COR-L47 (cell line): ENCODE data around the gene PTPRK.

Experiments used
- DNase-seq: peaks from one replicate; lab custom pipeline; 2025; lab: John Stamatoyannopoulos, UW

Gene PTPRK

DNA sequence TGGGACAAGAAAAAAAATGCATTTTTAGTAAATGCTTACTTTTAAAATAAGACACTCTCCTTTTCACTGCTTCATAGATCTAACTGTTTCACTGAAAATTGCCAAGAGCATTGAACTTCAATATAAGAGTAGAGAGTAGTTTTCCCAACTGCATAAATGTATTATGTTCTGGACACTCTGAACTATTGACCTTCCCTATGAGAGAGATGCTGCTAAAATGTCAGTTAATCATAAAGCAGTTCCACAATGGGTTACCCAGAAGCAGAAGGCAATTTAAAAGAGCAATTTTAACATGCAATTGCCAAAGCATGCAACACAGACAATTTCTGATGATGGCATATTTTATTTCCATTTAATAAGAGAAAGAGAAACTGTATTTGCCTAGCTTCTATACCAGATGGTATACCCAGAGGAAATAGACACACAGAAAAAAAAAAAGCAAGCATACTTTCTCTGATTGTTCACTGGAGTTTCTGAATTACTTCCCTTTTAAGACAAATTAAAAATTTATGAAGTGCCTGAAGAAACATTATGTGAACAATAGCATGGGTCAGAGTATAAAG, 340.4 kb downstream of the PTPRK start:
- DNase-seq: no peak

DNA sequence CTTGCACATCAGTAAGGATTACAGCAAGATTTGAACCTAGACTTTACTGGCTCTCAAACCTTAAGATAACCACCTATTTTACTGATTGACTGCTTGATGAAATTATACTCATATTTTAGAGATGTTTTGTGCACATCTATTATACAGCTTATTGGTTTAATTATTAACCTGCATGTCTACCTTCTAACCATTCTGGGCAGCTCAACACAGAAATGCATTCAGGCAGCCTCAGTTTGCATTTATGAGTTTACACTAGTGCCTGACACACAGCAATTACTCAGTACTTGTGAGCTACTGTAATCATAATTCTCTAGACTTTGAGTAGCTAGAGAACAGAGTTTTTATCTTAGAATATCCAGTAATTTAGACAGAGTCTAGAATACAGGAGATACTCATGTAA, 345.7 kb downstream of the PTPRK start:
- no peak for DNase-seq

DNA sequence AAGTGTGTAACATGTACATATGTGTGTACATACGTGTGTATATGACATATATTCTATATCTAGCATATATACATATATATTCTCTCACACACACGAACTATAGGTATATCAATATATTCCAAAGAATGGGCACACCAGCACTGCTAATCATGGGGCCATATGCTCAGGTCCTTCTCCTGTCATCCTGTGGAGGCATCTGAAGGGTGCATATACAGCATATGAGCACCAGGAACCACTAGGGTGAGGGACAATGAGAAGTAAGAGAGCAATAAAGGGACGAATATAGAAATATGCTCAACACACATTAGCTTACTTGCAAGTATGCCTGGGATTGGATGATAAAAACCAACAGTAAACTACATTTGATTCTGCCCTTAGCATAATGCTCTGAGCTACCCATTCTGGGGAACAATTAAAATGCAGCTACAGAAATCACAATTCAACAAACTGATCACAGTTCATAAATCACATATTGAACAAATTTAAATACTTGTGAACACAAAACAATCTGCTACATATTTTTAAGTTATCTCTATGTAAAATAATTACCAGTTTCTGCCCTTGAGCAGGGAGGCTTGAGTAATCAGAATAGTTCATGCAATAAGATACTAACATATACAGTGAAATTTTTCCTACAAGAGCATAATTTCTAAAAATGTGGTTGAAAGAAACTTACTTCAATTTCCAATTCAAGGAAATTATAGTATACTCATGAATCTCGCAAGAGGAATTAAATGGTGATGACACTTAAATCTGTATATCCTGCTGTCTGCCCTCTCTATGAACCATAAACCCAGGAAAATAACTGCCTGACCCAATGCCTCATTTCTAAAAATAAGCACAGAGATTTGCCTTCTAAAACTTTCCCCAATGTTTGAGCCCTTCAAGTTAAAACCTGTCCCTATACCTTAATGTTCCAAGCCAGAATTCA, 347.4 kb downstream of the PTPRK start:
- no peak for DNase-seq

DNA sequence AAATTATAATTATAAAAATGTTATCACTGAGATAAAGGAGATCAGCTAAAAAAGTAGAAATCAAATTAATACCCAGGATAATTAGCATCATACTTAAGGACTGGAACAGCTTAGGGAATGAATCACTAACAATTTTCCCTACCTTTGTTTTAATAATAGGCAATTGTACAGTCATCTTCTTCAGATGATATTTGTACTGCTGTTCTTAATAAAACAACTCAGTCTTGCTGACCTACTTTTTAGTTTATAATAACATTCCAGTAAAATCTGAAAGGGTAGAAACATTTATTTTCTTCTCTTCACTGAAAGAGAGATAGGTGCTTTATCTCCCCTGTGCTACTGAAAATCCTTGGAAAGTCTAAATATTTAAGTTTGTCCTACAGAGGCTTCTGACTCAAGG, 348.3 kb downstream of the PTPRK start:
- DNase-seq: no peak

DNA sequence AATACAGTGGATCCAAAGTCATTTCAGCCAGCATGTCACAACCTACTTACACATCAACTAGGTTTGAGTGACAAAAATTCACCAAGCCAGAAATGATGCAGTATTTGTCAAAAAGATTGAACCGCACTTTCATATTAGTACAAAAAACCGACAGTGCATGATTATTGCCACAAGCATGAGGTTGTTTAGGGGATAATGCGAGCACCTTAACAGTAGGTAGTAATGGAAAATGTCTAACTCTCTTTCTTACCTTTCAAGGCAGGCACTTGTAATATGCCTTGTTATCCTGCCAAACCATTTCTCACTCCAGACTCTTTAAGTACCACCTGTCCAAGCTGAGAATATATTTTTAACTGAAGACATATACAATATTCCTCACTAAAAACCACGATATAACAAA, 349.2 kb downstream of the PTPRK start:
- DNase-seq: no peak

DNA sequence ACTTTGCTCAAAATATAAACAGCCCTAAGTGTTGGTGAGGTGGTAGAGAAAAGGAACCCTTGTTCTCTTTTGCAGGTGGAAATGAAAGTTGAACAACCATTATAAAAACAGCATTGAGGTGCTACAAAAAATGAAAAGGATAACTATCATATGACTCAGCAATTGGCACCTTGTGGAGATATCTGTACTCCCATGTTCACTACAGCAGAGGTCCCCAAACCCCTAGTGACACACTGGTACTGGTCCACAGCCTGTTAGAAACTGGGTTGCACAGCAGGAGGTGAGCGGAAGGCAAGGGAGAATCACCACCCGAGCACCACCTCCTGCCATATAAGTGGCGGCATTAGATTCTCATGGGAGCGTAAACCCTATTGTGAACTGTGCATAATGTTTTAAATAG, 352.2 kb downstream of the PTPRK start:
- no peak for DNase-seq

DNA sequence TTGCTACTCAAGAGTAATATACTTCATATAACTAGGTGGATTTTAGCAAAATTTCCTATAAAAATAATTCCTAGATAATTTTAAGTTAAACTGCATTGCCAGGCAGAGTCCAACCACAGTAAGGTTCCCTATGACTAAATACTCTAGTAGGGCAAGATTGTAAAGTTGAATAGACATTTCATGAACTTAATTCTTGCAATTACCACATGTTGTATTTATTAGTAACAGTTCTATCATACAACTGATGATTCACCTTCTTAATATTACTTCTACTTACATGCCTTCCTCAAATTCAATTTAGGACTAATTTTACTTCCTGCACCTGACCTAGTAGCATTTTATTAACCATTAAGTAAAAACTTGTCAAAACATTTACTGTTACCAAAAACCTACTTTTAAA, 352.8 kb downstream of the PTPRK start:
- DNase-seq: no peak

DNA sequence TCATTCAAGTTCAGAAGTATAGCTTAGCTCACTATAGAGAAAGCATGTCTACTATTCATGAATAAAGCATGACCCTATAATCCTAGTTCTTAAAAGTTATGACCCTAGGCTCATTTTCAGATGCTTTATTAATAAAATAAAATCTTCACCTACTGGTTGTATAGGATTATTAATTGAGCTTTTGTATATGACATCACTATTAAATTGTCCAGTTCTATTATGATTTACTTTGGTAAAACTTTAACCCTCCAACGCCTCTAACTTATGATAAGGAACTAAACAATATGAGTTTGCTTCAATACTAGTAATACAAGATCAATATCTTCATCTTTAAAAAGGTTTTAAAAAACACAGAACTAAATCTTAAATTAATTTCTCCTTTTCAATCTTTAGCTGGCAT, 356.1 kb downstream of the PTPRK start:
- DNase-seq: no peak

DNA sequence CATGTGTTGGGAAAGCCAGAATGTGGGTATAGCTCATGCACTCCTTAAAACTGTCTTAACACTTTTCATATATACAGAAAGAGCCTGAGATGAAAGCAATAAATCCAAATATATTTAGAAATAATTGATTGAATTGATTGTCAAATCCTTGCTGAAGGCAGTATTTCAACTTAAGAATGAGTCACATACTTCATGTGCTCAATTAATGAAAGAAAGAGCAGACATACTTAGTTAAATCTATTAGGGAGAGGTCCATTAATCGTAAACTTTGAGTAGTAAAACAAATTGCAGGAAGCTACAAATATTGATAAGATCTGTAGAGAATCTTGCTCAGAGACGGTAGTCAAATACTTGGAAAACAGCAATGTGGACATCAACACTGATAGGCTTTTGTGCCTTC, 358.0 kb downstream of the PTPRK start:
- no peak for DNase-seq

DNA sequence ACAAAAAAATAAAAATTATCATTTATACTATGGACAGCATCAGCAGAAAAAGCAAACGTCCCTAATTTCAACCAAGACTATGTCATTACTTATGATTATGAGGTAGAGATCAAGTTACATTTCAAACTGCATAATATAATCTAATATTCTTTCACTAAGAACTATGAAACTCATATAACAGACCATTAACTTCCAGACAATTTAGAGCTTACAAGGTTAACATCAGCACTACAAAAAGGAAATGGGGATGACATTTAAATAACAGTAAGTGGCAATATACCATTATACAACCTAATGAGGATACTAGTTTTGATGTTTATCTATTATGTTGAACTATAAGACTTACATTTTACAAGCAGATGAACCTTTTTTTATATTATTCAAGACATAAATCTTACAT, 358.6 kb downstream of the PTPRK start:
- no peak for DNase-seq

DNA sequence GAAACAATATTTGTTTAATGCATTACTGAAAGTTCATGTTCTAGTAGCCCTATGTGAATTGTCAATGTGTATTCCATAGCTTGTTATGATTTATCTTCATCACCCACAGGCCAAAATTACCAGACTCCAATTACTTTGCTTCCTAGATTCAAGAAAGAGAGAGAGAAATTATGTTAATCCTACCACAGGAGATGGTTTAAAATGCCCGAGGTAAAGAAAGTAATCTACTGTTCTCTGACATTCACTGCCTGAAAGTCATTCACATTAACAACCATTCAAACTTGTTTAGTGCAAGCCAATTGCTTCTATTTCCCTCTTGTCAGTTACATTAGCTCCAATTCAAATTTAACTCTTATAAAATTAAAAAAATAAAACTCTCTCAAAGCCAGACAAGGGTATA, 359.1 kb downstream of the PTPRK start:
- no peak for DNase-seq

DNA sequence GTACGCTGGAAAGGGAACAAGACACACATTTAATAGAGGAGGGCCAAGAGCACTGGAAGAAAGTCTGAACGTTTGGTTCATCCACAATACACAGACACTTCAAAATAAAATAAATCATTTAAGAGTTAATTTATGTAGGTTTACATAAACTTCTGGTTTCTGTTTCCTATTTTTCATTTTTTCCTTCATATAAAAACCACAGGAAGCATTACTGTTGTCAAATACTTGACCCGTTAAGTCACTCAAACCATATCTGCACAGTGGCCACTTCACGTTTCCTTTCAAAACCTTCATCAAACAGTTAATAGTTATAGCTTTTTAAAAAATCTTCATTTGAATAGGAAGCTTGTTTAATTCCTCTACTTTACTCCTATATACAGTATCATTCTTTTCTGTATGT, 361.9 kb downstream of the PTPRK start:
- DNase-seq: no peak

DNA sequence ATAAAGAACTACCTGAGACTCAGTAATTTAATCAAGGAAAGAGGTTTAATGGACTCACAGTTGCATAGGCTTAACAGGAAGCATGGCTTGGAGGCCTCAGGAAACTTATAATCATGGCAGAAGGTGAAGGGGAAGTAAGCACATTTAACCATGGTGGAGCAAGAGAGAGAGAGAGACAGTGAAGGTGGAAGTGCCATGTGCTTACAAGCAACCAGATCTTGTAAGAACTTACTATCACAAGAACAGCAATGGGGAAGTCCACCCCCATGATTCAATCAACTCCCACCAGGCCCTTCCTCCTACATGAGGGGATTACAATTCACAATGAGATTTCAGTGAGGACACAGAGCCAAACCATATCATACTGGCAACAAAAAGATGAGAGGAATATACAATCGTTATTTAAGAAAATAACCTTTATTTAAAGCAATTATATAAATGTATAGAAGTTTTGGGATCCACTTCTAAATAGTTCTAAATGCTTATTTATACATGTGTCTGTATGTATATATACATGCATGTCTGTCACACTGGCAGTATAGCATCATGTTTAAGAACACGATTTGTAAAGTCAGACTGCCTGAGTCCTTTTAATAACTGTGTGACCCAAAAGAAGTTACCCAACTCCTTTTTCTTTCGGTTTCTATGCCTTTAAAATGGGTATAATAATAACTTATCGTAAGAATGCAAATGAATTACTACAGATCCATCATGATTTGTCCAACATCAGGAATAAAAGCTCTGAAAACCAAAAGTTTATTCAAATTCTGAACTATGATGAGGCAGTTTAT, 363.9 kb downstream of the PTPRK start:
- DNase-seq: no peak

DNA sequence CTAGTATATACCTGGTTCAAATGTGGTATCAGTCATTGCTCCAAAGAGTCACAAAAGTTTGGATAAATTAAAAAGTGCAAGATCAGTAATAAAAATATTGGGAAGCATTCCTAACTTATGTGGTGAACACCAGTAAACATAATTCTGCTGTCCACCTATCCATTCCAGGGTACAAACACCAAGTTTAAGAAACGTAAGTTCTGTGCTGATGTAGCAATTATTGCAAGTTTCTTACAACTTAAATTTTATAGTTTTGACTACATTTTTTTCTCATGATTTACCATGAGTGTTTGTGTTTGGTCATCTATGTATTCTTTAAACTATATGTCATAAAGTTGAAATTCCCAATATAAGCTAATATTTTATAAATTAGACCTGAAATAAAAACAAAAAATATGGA, 364.6 kb downstream of the PTPRK start:
- no peak for DNase-seq

DNA sequence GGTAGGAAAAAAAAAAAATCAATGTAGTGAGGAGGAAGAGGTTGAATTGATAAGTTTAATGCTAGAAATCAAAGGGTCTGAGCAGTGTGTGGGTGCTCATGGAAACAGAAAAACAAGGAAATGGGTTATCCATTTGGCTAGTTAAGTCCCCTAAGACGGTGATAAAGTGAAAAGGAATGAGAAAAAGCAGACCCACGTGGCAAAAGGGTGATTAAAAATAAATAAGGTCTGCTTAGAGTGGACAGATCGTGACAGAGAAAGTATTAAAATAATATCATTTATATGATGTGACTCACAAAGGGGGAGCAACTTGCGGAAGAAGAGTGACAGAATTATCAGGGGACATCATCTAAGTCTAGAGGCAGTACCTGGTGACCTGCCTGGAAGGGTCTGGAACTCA, 367.8 kb downstream of the PTPRK start:
- DNase-seq: no peak

DNA sequence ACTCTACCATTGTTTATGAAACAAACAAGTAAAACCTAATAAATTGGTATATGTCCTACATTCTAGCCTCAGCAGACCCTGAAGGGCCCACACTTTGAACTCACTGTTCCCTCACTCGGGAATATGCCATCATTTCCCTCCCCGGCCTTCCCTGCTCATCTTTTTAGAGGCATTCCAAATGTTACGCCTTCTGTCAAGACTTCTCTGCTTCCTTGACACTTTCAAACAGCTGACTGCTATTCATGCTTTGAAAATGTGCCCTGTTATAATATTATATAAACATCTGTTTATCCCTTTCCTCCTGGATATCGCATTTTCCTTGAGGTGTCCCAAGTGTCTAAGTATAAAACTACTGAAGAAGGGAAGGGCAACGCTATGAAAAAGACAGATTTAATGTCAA, 370.0 kb downstream of the PTPRK start:
- no peak for DNase-seq

DNA sequence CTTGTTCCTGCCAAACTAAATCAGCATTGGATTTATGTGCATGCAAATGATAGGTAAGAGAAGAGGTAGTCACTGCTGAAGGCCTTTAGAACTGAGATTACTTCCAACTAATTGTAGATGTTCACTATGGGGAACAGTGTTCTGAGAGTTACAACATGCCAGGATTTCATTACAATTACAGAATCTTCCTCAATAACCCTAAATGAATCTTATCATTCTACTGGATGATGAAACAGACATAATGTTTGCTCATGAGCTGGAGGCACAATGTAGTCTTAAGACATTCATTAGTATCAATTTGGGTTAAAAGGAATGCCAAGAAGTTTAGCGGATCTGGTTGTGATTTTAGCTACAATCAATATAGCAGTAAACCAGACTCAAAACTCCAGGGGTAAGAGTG, 370.6 kb downstream of the PTPRK start:
- no peak for DNase-seq

DNA sequence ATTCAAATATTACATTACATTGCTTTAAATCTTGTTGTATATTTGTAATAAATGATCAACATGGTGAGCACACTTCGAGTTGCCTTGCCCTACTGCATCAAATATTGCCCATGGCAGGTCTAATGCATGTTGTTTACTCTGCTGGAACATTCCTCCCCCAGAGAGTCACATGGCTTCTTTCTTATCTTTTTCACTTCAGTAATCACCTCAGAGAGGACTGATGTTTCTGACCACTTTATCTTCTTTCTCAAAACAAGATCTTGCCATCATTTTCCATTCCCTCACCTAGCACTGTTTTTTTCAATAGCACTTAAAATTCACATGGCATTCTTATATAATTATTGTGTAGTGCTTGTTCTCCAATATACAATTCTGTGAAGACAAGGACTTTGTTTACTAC, 376.1 kb downstream of the PTPRK start:
- DNase-seq: no peak

DNA sequence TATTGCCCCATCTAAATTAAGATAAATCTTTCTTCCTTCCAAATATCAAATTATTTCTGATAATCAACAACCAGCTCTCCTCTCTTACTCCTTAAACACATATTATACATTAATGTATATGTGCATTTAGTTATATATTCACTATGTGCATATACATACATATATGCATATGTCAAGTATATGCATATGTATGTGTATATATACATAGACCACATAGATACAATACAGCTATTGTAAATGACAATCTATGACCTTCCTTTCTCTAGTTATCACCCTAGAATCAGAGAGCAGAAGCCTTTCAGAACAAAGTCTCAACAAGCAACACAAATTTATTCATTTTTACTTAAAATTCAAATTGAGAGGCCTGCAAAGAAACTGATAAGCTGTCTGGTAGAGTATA, 378.5 kb downstream of the PTPRK start:
- no peak for DNase-seq

DNA sequence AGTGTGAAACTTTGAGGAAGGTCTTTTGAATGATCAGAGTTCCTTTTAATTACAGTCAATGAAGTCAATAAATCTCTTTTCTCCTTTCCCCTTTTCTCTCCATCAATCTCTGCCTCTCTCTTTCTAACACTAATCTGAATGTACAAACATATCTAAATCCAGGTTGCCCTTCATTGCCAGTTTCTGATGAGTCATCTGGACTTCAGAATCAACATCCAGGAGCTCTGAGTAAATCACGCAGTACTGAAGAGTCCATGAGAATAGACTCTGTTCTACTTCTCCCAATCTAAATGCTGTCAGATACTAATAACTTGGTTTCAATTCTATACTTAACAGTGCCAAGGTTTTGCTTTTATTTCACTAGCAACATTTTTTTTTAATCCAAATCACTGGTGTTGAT, 380.9 kb downstream of the PTPRK start:
- no peak for DNase-seq

DNA sequence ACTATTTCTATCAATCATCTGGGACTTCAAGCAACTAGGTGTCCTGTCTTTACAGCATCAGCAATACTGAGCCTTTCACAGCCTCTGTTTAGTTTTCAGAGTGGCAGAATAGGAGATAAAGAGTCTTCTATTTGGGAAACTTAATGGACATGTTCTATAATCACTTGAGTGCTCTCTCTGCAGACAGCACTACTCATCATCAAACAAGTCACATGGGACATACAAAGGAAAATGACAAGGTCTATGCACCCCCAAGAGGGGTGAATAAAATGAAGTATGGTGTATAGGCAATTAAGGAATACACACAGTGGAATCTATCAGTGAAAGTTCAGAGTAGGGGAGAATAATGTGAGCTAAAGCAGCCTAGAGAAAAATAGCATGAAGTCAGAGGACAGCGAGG, 381.7 kb downstream of the PTPRK start:
- no peak for DNase-seq

DNA sequence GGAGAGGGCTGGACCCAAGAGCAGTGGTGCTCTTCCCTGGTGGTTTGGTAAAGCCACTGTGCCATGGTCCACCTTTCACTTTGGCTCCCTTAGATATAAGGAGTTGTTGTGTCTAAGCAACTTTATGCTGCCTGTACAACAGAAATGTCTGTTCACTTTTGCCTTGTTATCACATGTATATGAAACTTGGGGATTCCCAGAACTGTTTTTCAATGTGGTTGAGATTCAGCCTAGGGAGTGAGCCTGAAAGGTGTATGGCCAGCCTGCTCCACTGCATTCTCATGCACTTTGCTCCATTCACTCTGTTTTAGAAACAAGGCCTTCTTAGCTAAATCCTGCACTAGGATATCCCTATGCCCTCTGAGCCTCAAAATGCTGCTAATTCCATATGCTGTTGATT, 385.1 kb downstream of the PTPRK start:
- DNase-seq: no peak

DNA sequence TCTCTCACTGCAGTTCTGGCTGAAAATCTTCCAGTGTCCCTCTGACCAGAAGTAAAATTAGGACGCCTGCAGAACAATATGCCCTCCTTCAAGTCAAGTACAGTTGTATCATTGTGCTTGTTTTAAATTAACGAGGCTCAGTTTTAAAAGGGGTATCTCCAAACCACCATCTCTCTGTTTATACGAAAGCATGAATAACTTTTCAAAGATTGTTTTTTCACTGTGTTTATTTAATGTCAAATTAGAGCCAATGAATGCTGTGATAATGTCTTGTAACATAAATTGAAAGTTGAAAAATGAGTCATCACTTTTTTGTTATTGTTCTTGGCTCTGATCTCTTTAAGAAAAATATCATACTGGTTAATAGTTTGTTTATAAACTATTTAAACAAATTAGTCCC, 388.8 kb downstream of the PTPRK start:
- DNase-seq: no peak
